ENCODE results near the gene MYLK4. TPM values are rescaled to one million over a fixed set of nuclear protein-coding genes. Genes with fewer than 3 reads are reported as not detected.

MYLK4 gene
- total RNA-seq, 1 donor from 2014 or later, result 0.23 TPM

GRCh38 chr6:2632976-2633584 lies 117.6 kb downstream of the MYLK4 start:
- Mint-ChIP-seq H3K27me3 (ENCODE audit: low read depth) (peaks cover 20% of the 10 kb centered on the region), H3K4me3 (ENCODE audit: low read depth) (no peak overlapping the region), H3K9me3 (no peaks in the 10 kb centered on the region), H3K36me3 (ENCODE audit: low read depth) (no peaks in the 10 kb centered on the region), H3K4me1 (ENCODE audit: low read depth) (peaks cover 3% of the 10 kb centered on the region), H3K27ac (no peak overlapping the region)
- intact Hi-C loops (cut with micrococcal nuclease), result loop anchor here (10.0 kb wide), 1 partner anchor 278 kb away; no protein-coding TSS in a partner anchor
- DNase-seq (ENCODE audit: low spot score), result no peak

- H3K27ac Mint-ChIP-seq, result no peak overlapping the region
- H3K4me1 Mint-ChIP-seq (ENCODE audit: low read depth), result peaks cover 3% of the 10 kb centered on the region
- H3K27me3 Mint-ChIP-seq (ENCODE audit: low read depth), result peaks cover 24% of the 10 kb centered on the region
- H3K4me3 Mint-ChIP-seq (ENCODE audit: low read depth), result no peak overlapping the region
- H3K9me3 Mint-ChIP-seq, result no peaks in the 10 kb centered on the region
- intact Hi-C loops (cut with micrococcal nuclease), result loop anchor here (10.0 kb wide), 1 partner anchor 278 kb away; no protein-coding TSS in a partner anchor
- DNase-seq (ENCODE audit: low spot score), result no peak
- H3K36me3 Mint-ChIP-seq (ENCODE audit: low read depth), result no peaks in the 10 kb centered on the region
Observed at GRCh38 chr6:2632368-2632767, 118.4 kb downstream of the MYLK4 start.

GRCh38 chr6:2630891-2631571 lies 119.7 kb downstream of the MYLK4 start:
- Mint-ChIP-seq H3K36me3 (ENCODE audit: low read depth) (no peaks in the 10 kb centered on the region), H3K4me3 (ENCODE audit: low read depth) (no peak overlapping the region), H3K27me3 (ENCODE audit: low read depth) (peaks cover 22% of the 10 kb centered on the region), H3K4me1 (ENCODE audit: low read depth) (peaks cover 3% of the 10 kb centered on the region), H3K9me3 (no peaks in the 10 kb centered on the region), H3K27ac (no peak overlapping the region)
- intact Hi-C loops (cut with micrococcal nuclease), result loop anchor here (10.0 kb wide), 1 partner anchor 276 kb away; no protein-coding TSS in a partner anchor
- DNase-seq (ENCODE audit: low spot score), result no peak

- DNase-seq (ENCODE audit: low spot score), result no peak
- H3K27me3 Mint-ChIP-seq (ENCODE audit: low read depth), result peaks cover 24% of the 10 kb centered on the region
- H3K36me3 Mint-ChIP-seq (ENCODE audit: low read depth), result no peaks in the 10 kb centered on the region
- H3K9me3 Mint-ChIP-seq, result no peaks in the 10 kb centered on the region
- H3K4me3 Mint-ChIP-seq (ENCODE audit: low read depth), result no peak overlapping the region
- H3K4me1 Mint-ChIP-seq (ENCODE audit: low read depth), result peaks cover 3% of the 10 kb centered on the region
- H3K27ac Mint-ChIP-seq, result no peak overlapping the region
- intact Hi-C loops (cut with micrococcal nuclease), result loop anchor here (10.0 kb wide), 1 partner anchor 276 kb away; no protein-coding TSS in a partner anchor
Observed at GRCh38 chr6:2630359-2630758, 120.4 kb downstream of the MYLK4 start.

- DNase-seq (ENCODE audit: low spot score), result no peak
- Mint-ChIP-seq H3K4me3 (ENCODE audit: low read depth) (no peak overlapping the region), H3K9me3 (no peaks in the 10 kb centered on the region), H3K36me3 (ENCODE audit: low read depth) (no peaks in the 10 kb centered on the region), H3K27ac (no peak overlapping the region), H3K4me1 (ENCODE audit: low read depth) (no peaks in the 10 kb centered on the region), H3K27me3 (ENCODE audit: low read depth) (peaks cover 16% of the 10 kb centered on the region)
- intact Hi-C loops (cut with micrococcal nuclease), result no loop called here
Observed at GRCh38 chr6:2626401-2626800, 124.3 kb downstream of the MYLK4 start.

- intact Hi-C loops (cut with micrococcal nuclease), result no loop called here
- Mint-ChIP-seq H3K27ac (no peak overlapping the region), H3K9me3 (no peaks in the 10 kb centered on the region), H3K4me1 (ENCODE audit: low read depth) (no peaks in the 10 kb centered on the region), H3K4me3 (ENCODE audit: low read depth) (no peak overlapping the region), H3K36me3 (ENCODE audit: low read depth) (no peaks in the 10 kb centered on the region), H3K27me3 (ENCODE audit: low read depth) (peaks cover 16% of the 10 kb centered on the region)
- DNase-seq (ENCODE audit: low spot score), result no peak
Observed at GRCh38 chr6:2625581-2625980, 125.1 kb downstream of the MYLK4 start.

GRCh38 chr6:2624177-2624576 lies 126.5 kb downstream of the MYLK4 start:
- Mint-ChIP-seq H3K27me3 (ENCODE audit: low read depth) (peaks cover 25% of the 10 kb centered on the region), H3K9me3 (no peaks in the 10 kb centered on the region), H3K36me3 (ENCODE audit: low read depth) (no peaks in the 10 kb centered on the region), H3K4me1 (ENCODE audit: low read depth) (no peaks in the 10 kb centered on the region), H3K27ac (no peak overlapping the region), H3K4me3 (ENCODE audit: low read depth) (no peak overlapping the region)
- intact Hi-C loops (cut with micrococcal nuclease), result no loop called here
- DNase-seq (ENCODE audit: low spot score), result no peak

GRCh38 chr6:2623295-2623694 lies 127.4 kb downstream of the MYLK4 start:
- intact Hi-C loops (cut with micrococcal nuclease), result no loop called here
- no peak overlapping the region for H3K27ac Mint-ChIP-seq

GRCh38 chr6:2622671-2623070 lies 128.1 kb downstream of the MYLK4 start:
- no peaks in the 10 kb centered on the region for H3K9me3 Mint-ChIP-seq
- intact Hi-C loops (cut with micrococcal nuclease), result no loop called here
- H3K4me3 Mint-ChIP-seq (ENCODE audit: low read depth), result no peak overlapping the region
- no peak for DNase-seq (ENCODE audit: low spot score)
- no peak overlapping the region for H3K27ac Mint-ChIP-seq
- H3K4me1 Mint-ChIP-seq (ENCODE audit: low read depth), result no peaks in the 10 kb centered on the region
- peaks cover 26% of the 10 kb centered on the region for H3K27me3 Mint-ChIP-seq (ENCODE audit: low read depth)
- H3K36me3 Mint-ChIP-seq (ENCODE audit: low read depth), result no peaks in the 10 kb centered on the region

More at GRCh38 chr6:2623295-2623694, 127.4 kb downstream of the MYLK4 start:
- peaks cover 26% of the 10 kb centered on the region for H3K27me3 Mint-ChIP-seq (ENCODE audit: low read depth)
- no peaks in the 10 kb centered on the region for H3K36me3 Mint-ChIP-seq (ENCODE audit: low read depth)
- no peak overlapping the region for H3K4me3 Mint-ChIP-seq (ENCODE audit: low read depth)
- no peak for DNase-seq (ENCODE audit: low spot score)
- no peaks in the 10 kb centered on the region for H3K4me1 Mint-ChIP-seq (ENCODE audit: low read depth)
- no peaks in the 10 kb centered on the region for H3K9me3 Mint-ChIP-seq

- peaks cover 22% of the 10 kb centered on the region for H3K27me3 Mint-ChIP-seq (ENCODE audit: low read depth)
- H3K4me3 Mint-ChIP-seq (ENCODE audit: low read depth), result no peak overlapping the region
- H3K36me3 Mint-ChIP-seq (ENCODE audit: low read depth), result no peaks in the 10 kb centered on the region
- DNase-seq (ENCODE audit: low spot score), result no peak
- intact Hi-C loops (cut with micrococcal nuclease), result no loop called here
- H3K4me1 Mint-ChIP-seq (ENCODE audit: low read depth), result no peaks in the 10 kb centered on the region
- H3K9me3 Mint-ChIP-seq, result no peaks in the 10 kb centered on the region
- H3K27ac Mint-ChIP-seq, result no peak overlapping the region
Observed at GRCh38 chr6:2619651-2620050, 131.1 kb downstream of the MYLK4 start.

- no peak for DNase-seq (ENCODE audit: low spot score)
- intact Hi-C loops (cut with micrococcal nuclease), result no loop called here
- H3K4me1 Mint-ChIP-seq (ENCODE audit: low read depth), result no peaks in the 10 kb centered on the region
- peaks cover 7% of the 10 kb centered on the region for H3K9me3 Mint-ChIP-seq
- H3K4me3 Mint-ChIP-seq (ENCODE audit: low read depth), result no peak overlapping the region
- H3K27ac Mint-ChIP-seq, result no peak overlapping the region
- no peaks in the 10 kb centered on the region for H3K36me3 Mint-ChIP-seq (ENCODE audit: low read depth)
- peaks cover 29% of the 10 kb centered on the region for H3K27me3 Mint-ChIP-seq (ENCODE audit: low read depth)
Observed at GRCh38 chr6:2617729-2618128, 133.0 kb downstream of the MYLK4 start.

GRCh38 chr6:2616811-2617210 lies 133.9 kb downstream of the MYLK4 start:
- Mint-ChIP-seq H3K27me3 (ENCODE audit: low read depth) (peaks cover 32% of the 10 kb centered on the region), H3K36me3 (ENCODE audit: low read depth) (no peaks in the 10 kb centered on the region), H3K9me3 (peaks cover 7% of the 10 kb centered on the region), H3K4me1 (ENCODE audit: low read depth) (no peaks in the 10 kb centered on the region), H3K27ac (no peak overlapping the region), H3K4me3 (ENCODE audit: low read depth) (no peak overlapping the region)
- intact Hi-C loops (cut with micrococcal nuclease), result no loop called here
- no peak for DNase-seq (ENCODE audit: low spot score)

GRCh38 chr6:2615251-2615650 lies 135.5 kb downstream of the MYLK4 start:
- H3K27ac Mint-ChIP-seq, result no peak overlapping the region
- H3K9me3 Mint-ChIP-seq, result peaks cover 7% of the 10 kb centered on the region
- intact Hi-C loops (cut with micrococcal nuclease), result no loop called here
- no peaks in the 10 kb centered on the region for H3K4me1 Mint-ChIP-seq (ENCODE audit: low read depth)
- H3K4me3 Mint-ChIP-seq (ENCODE audit: low read depth), result no peak overlapping the region
- DNase-seq (ENCODE audit: low spot score), result no peak
- no peaks in the 10 kb centered on the region for H3K36me3 Mint-ChIP-seq (ENCODE audit: low read depth)
- H3K27me3 Mint-ChIP-seq (ENCODE audit: low read depth), result peaks cover 36% of the 10 kb centered on the region
